Astrocyte of the spinal cord (primary cell): Measurements from ENCODE around the gene TEX53.

ENCODE experiments used
- DNase-seq: peaks from one replicate; pipeline ENCODE4 v3.0.0; 2011; ENCODE audit warnings: low read depth, low spot score
- H3K4me3 ChIP-seq: 2 replicates; pipeline ENCODE4 v1.5.1; 2011; ENCODE audit warnings: low read depth, mild to moderate bottlenecking, low read length, moderate library complexity
- in situ Hi-C: cut with HindIII; loops from 2 replicates; pipeline ENCODE4 v1.10.0; 2017; ENCODE audit warnings: low sequenced_read_pairs
- TF ChIP-seq, protein P1 (sequence below): IDR thresholded peaks from 2 replicates; pipeline ENCODE4 v1.5.1; 2012; ENCODE audit warnings: low read depth, mild to moderate bottlenecking, low read length, inconsistent platforms

TEX53 gene

DNA sequence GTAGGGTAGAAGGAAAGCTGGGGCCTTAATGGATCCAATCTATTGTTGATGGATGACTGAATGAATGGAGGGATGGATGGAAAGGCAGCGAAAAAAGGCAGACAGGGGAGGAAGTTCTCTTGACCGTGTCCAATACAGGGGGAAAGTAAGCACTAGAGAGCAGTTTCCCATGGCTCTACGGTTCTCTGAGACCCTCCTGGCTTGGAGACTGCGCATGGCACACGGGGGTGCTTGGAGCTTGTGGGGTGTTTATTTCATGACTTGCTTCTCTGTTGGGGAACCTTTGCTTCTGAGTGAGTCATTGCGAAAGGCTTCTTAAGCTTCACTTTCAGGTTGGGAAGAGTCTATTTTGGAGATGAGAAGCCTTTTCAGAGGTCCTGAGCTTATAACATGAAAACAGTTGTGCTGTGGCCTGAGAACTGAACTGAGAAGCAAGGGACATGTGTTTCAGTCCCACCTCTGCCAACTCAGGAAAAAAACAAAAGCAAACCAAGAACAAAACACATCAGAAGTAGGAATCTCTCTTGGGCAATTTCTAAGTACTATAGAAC lies 37.2 kb upstream of the TEX53 start:
- in situ Hi-C loops = no loop called here
- no peak for DNase-seq

DNA sequence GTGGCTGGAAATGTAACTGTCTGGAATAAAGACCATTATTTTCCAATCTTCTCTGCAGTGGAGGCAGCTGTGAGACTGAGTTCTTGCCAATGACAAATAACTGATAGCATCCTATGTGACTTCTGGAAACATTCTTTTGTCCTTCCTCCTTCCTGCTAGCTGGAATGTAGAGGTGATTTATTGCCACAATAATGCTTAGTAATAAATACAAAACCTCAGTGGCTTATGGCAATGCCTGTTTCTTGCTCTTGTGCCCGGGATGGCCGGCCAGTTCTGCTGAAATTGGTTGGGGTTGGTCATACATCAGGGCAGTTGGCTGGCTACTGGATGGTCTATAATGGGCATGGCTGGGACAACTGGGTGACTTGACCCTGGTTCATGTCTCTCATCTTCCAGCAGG lies 36.5 kb upstream of the TEX53 start:
- in situ Hi-C loops = no loop called here
- peak; percentile 35 for DNase-seq
- TF ChIP-seq, protein P1, sequence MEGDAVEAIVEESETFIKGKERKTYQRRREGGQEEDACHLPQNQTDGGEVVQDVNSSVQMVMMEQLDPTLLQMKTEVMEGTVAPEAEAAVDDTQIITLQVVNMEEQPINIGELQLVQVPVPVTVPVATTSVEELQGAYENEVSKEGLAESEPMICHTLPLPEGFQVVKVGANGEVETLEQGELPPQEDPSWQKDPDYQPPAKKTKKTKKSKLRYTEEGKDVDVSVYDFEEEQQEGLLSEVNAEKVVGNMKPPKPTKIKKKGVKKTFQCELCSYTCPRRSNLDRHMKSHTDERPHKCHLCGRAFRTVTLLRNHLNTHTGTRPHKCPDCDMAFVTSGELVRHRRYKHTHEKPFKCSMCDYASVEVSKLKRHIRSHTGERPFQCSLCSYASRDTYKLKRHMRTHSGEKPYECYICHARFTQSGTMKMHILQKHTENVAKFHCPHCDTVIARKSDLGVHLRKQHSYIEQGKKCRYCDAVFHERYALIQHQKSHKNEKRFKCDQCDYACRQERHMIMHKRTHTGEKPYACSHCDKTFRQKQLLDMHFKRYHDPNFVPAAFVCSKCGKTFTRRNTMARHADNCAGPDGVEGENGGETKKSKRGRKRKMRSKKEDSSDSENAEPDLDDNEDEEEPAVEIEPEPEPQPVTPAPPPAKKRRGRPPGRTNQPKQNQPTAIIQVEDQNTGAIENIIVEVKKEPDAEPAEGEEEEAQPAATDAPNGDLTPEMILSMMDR = no peak

More for the DNA sequence above, 37.2 kb upstream of the TEX53 start:
- TF ChIP-seq, protein P1 = no peak
- H3K4me3 ChIP-seq = no peak overlapping the region

DNA sequence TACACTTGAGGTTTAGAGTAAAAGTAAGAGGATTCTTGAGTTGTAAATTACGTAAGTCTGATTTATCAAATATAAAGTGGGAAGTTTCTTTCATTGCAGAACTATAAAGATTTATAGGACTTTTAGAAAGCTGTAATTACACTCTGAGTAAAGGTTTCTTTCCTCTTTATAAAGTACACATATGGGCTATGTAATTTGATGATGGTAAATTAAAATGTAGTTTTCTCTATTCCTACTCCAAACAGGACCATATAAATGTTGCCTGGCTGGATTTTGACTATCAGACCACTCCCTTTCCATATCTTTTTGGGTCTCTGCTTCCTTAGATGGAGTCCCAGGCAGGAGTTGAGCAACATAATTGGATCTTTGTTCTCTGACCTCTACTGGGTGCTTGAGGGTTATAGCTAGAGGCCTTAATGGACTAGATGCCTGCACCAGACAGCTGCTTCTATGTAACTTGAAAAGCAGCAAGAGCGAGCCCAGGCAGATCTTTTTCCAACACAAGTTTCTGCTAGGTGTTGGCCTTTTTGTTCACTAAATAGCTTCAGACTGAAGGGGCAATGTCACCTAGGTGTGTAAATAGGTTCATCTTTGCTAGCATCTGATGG lies 35.7 kb upstream of the TEX53 start:
- no peak overlapping the region for H3K4me3 ChIP-seq
- no peak for DNase-seq
- TF ChIP-seq, protein P1 = no peak
- in situ Hi-C loops = no loop called here

More for the DNA sequence above, 36.5 kb upstream of the TEX53 start:
- H3K4me3 ChIP-seq = no peak overlapping the region

DNA sequence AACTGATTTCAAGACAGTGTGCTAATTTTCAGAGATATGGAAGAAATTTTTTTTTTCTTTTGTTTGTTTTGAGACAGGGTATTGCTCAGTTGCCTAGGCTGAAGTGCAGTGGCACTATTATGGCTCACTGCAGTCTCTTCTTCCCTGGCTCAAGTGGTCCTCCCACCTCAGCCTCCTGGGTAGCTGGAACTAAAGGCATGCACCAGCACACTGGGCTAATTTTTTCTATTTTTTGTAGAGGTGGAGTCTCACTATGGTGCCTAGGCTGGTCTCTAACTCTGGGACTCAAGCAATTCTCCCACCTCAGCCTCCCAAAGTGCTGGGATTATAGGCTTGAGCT lies 34.3 kb upstream of the TEX53 start:
- TF ChIP-seq, protein P1 = no peak
- no peak for DNase-seq
- in situ Hi-C loops = no loop called here
- no peak overlapping the region for H3K4me3 ChIP-seq

DNA sequence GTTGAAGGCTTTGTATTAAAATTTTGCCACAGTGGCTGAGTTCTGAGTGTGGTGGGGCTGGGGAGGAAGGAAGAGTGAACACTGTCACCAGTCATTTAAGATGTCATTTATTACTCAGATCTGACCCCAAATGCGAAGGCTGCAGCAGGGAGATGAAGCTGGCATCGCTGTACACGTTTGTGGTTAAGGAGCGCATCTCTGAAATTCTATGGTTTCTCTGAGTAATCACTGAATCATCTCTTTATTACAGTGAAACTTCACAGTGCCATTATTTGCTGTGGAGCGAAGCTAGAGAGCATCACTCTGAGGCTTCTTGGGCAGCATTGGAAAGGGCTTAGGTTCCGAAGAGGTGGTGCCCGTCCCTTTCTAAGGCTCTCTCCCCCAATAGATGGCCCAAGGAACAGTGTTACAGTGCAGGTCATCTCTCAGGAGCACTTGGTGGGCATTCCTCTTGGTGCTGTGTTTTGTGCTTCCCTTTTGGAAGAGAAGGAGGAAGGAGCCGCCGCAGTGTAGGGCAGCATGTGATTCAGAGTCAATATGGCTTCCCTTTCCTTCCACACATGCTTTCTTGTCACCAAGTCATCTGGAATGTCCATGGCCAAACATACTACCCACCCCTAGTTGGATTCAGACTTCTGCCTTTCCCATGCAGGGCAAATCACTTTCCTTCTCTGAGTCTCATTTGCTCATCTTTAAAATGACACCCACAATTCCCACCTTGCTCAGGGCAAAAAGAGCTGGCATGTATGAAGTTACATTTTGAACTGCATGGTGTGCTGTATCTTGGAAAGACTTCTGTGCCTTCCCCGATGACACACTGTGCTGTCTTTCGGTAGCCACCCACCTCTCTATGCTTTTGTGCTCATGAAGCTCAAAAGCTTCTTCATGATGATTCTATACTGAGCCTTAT lies 33.7 kb upstream of the TEX53 start:
- DNase-seq = peak; percentile 90
- no peak overlapping the region for H3K4me3 ChIP-seq
- in situ Hi-C loops = no loop called here
- TF ChIP-seq, protein P1 = no peak

DNA sequence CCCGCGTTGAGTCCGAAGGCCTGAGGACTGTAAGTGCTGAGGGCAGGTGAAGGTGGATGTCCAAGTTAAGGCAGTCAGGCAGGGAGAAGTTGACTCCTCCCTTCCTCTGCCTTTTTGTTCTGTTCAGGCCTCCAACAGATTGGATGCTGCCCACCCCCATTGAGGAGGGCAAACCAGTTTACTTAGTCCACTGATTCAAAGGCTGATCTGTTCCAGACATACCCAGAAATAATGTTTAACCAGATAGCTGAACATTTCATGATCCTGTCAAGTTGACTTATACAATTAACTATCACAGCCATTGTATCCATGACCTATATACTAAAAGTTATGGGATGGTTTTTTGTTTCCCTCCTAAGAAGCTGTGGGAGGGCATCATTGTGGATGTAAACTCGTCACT lies 32.7 kb upstream of the TEX53 start:
- TF ChIP-seq, protein P1 = no peak
- no peak for DNase-seq
- in situ Hi-C loops = no loop called here
- H3K4me3 ChIP-seq = no peak overlapping the region
